Left lung (tissue), 10 donors: ENCODE measurements around the gene ZNFX1. TPM values are rescaled to one million over a fixed set of nuclear protein-coding genes. Genes with fewer than 3 reads are reported as not detected.
"Not testable (repeated sequence)": the region's sequence is repeated elsewhere in the genome, so short reads cannot be mapped to it uniquely, and the experiment has no call there.

Experiments used
- ATAC-seq: fragments of 200-7000 bp; cut with Tn5 transposase; one replicate; pipeline ENCODE4 v1.9.1; 2020; ENCODE audit warnings: moderate library complexity
- DNase-seq, 4 donors: peaks; one replicate each; pipeline ENCODE4 v3.0.0-alpha.2; 2013 to 2020
- H3K27ac ChIP-seq, 2 donors: fragments of 200-600 bp; sonication (generic) in 1 of 2; one replicate each; pipeline versions ENCODE4 v1.5.0 to v1.8.0; 2020 to 2021
- H3K27me3 ChIP-seq, 2 donors: fragments of 200-600 bp; sonication (generic) in 1 of 2; one replicate each; pipeline versions ENCODE4 v1.5.0 to v1.8.0; 2020 to 2021
- H3K36me3 ChIP-seq, 2 donors: fragments of 200-600 bp; sonication (generic) in 1 of 2; one replicate each; pipeline versions ENCODE4 v1.5.0 to v1.8.0; 2020 to 2021
- H3K4me1 ChIP-seq, 2 donors: fragments of 200-600 bp; one replicate each; pipeline ENCODE4 v1.8.0; 2021
- H3K4me3 ChIP-seq, 2 donors: fragments of 200-600 bp; sonication (generic) in 1 of 2; one replicate each; pipeline versions ENCODE4 v1.5.0 to v1.8.0; 2020 to 2021; ENCODE audit warnings: mild to moderate bottlenecking in 1 of 2
- H3K9me3 ChIP-seq, 2 donors: fragments of 200-600 bp; sonication (generic) in 1 of 2; one replicate each; pipeline versions ENCODE4 v1.5.0 to v1.8.0; 2020 to 2021
- CTCF ChIP-seq, 2 donors: fragments of 200-600 bp; sonication (generic) in 1 of 2; IDR thresholded peaks; one replicate each; pipeline versions ENCODE4 v1.5.0 to v1.8.0; 2021; ENCODE audit warnings: antibody characterized with exemption in 2 of 2
- intact Hi-C, 2 donors: fragments of 100-400 bp; cut with DNase I; formaldehyde crosslinking; loops; one replicate each; pipeline versions ENCODE4 v1.11.2 to v1.14.2; 2022
- polyA plus RNA-seq, 6 donors: library from polyadenylated mRNA; unstranded; fragments of 120-200 nt; gene quantifications; one replicate each; pipeline ENCODE4 v1.2.1, GENCODE V29; 2013; ENCODE audit not compliant: insufficient read length in 6 of 6
- total RNA-seq, 2 donors: library from RNA; stranded (reverse); fragmentation: NEBNext Ultra II Directional; extraction: Animal tissue kit (Norgen Biotek cat#: 25700); gene quantifications; one replicate each; pipeline ENCODE4 v1.2.1, GENCODE V29; 2021
- donor health status: DM: no; HTN: yes; CAD: no.
- donor health status: DM: no; HTN: no; CAD: no.

ZNFX1 gene
- total and polyA plus RNA-seq, 8 donors, result 15.5 to 41.0 (median 16.6) TPM

- Histone ChIP-seq H3K9me3 (no peaks in the 10 kb centered on the region), H3K36me3 (peaks cover 0 to 97% of the 10 kb centered on the region in 2 donors)
- TF ChIP-seq CTCF (IDR thresholded peaks at IDR 0.05), result no peak
Observed at GRCh38 chr20:49225896-49226295, 52.0 kb downstream of the ZNFX1 start.

GRCh38 chr20:49219924-49220831 is 57.7 kb downstream of the ZNFX1 start:
- peak overlapping the region; percentile 68 to 87 for H3K4me3 ChIP-seq
- TF ChIP-seq CTCF (IDR thresholded peaks at IDR 0.05), result no peak
- peaks cover 8 to 29% of the 10 kb centered on the region in 2 donors for H3K4me1 ChIP-seq
- DNase-seq, result peak in 1 of 4 donors; percentile 74
- ATAC-seq, result no peak
- intact Hi-C loops, result loop anchor here in 1 of 2 donors (5.0 kb wide), 1 partner anchor 88 kb away; no protein-coding TSS in a partner anchor
- peaks cover 0 to 40% of the 10 kb centered on the region in 2 donors for H3K36me3 ChIP-seq
- peak overlapping the region; percentile 81 to 86 for H3K27ac ChIP-seq
- H3K9me3 ChIP-seq, result no peaks in the 10 kb centered on the region
- no peaks in the 10 kb centered on the region for H3K27me3 ChIP-seq

More at GRCh38 chr20:49225896-49226295, 52.0 kb downstream of the ZNFX1 start:
- H3K27me3 ChIP-seq, result no peaks in the 10 kb centered on the region
- H3K4me1 ChIP-seq, result peaks cover 0 to 12% of the 10 kb centered on the region in 2 donors
- intact Hi-C loops, result no loop called here
- ATAC-seq, result no peak
- no peak overlapping the region for H3K4me3 ChIP-seq
- no peak overlapping the region for H3K27ac ChIP-seq
- DNase-seq, result no peak

GRCh38 chr20:49219091-49219923 is 58.5 kb downstream of the ZNFX1 start, which contains the start of gene DDX27:
TSS of gene DDX27 (plus strand) at chr20:49219416. CDS start at chr20:49219449, 33 bp downstream.
- Histone ChIP-seq H3K4me3 (peak within 1 kb of the TSS; percentile 68 to 87), H3K9me3 (no peaks in the 10 kb centered on the region), H3K36me3 (peaks cover 0 to 31% of the 10 kb centered on the region in 2 donors), H3K27me3 (no peaks in the 10 kb centered on the region), H3K27ac (peak within 1 kb of the TSS; percentile 81 to 86), H3K4me1 (peaks cover 8 to 29% of the 10 kb centered on the region in 2 donors)
- ATAC-seq, result peak; percentile 90
- peak; percentile 97 to 99 (median 98) for DNase-seq
- no peak for TF ChIP-seq CTCF (IDR thresholded peaks at IDR 0.05)
- intact Hi-C loops, result loop anchor here in 1 of 2 donors (5.0 kb wide), 1 partner anchor 87 kb away; no protein-coding TSS in a partner anchor

GRCh38 chr20:49218739-49219090 is 59.1 kb downstream of the ZNFX1 start:
- peak overlapping the region in 1 of 2 donors; percentile 68 for H3K4me3 ChIP-seq
- peak overlapping the region; percentile 81 to 86 for H3K27ac ChIP-seq
- peaks cover 8 to 29% of the 10 kb centered on the region in 2 donors for H3K4me1 ChIP-seq
- intact Hi-C loops, result loop anchor here in 1 of 2 donors (5.0 kb wide), 1 partner anchor 86 kb away; no protein-coding TSS in a partner anchor
- not testable (repeated sequence) for H3K9me3 ChIP-seq, H3K27me3 ChIP-seq
- DNase-seq (peak in 1 of 4 donors; percentile 51), ATAC-seq (peak; percentile 4)
- H3K36me3 ChIP-seq, result peaks cover 0 to 25% of the 10 kb centered on the region in 2 donors

GRCh38 chr20:49216991-49217578 is 60.8 kb downstream of the ZNFX1 start:
- peaks cover 8 to 29% of the 10 kb centered on the region in 2 donors for H3K4me1 ChIP-seq
- no peak overlapping the region for H3K4me3 ChIP-seq
- no peaks in the 10 kb centered on the region for H3K9me3 ChIP-seq
- ATAC-seq, result peak; percentile 84
- H3K36me3 ChIP-seq, result peaks cover 0 to 9% of the 10 kb centered on the region in 2 donors
- peak; percentile 81 to 93 for TF ChIP-seq CTCF (IDR thresholded peaks at IDR 0.05)
- H3K27ac ChIP-seq, result no peak overlapping the region
- no peaks in the 10 kb centered on the region for H3K27me3 ChIP-seq
- intact Hi-C loops, result loop anchor here in 1 of 2 donors (5.0 kb wide), 1 partner anchor 85 kb away; no protein-coding TSS in a partner anchor
- peak; percentile 85 to 95 (median 94) for DNase-seq
